Uterus (tissue), 4 donors: ENCODE measurements around the gene KIFC1. TPM values are rescaled to one million over a fixed set of nuclear protein-coding genes. Genes with fewer than 3 reads are reported as not detected.
A peak's percentile ranks its signal among the peaks of the same experiment; 100 is the strongest.

ENCODE experiments used
- DNase-seq, 2 donors: peaks; one replicate each; pipeline ENCODE4 v3.0.0-alpha.2; 2019 to 2020
- H3K27ac ChIP-seq, 2 donors: fragments of 200-600 bp; sonication (generic); 1 replicate in 1 of 2; 2 replicates in 1 of 2; pipeline ENCODE4 v1.5.1; 2016 to 2018
- H3K27me3 ChIP-seq, 2 donors: fragments of 200-600 bp; sonication (generic); one replicate each; pipeline ENCODE4 v1.5.1; 2018 to 2019; ENCODE audit warnings: control low read depth in 1 of 2
- H3K36me3 ChIP-seq, 2 donors: fragments of 200-600 bp; sonication (generic); one replicate each; pipeline ENCODE4 v1.5.1; 2019; ENCODE audit warnings: control low read depth in 1 of 2
- H3K4me1 ChIP-seq, 2 donors: fragments of 200-600 bp; sonication (generic); one replicate each; pipeline ENCODE4 v1.5.1; 2018 to 2019; ENCODE audit warnings: control low read depth in 1 of 2
- H3K4me3 ChIP-seq, 2 donors: fragments of 200-600 bp; sonication (generic); 1 replicate in 1 of 2; 2 replicates in 1 of 2; pipeline ENCODE4 v1.5.1; 2018 to 2019; ENCODE audit warnings: mild to moderate bottlenecking in 1 of 2
- H3K9me3 ChIP-seq, 2 donors: fragments of 200-600 bp; sonication (generic); one replicate each; pipeline ENCODE4 v1.5.1; 2019; ENCODE audit warnings: control low read depth in 1 of 2
- CTCF ChIP-seq, 4 experiments: fragments of 200-600 bp in 2 of 4; fragments of 450-650 bp in 2 of 4; sonication (generic) in 2 of 4; IDR thresholded peaks; one replicate each; pipeline ENCODE4 v1.5.1; 2016 to 2019; ENCODE audit warnings: antibody characterized with exemption in 4 of 4, mild to moderate bottlenecking in 2 of 4, moderate library complexity in 1 of 4
- POLR2A ChIP-seq, 2 donors: fragments of 450-650 bp; IDR thresholded peaks; one replicate each; pipeline ENCODE4 v1.6.1; 2016; ENCODE audit warnings: antibody characterized with exemption in 2 of 2, mild to moderate bottlenecking in 1 of 2, moderate library complexity in 1 of 2
- intact Hi-C: fragments of 100-400 bp; cut with DNase I; formaldehyde crosslinking; loops from one replicate; pipeline ENCODE4 v1.15.1; 2023; ENCODE audit warnings: low total_unique reads
- total RNA-seq, 4 donors: library from RNA; depleted of rRNA in 3 of 4; stranded (reverse); fragments of >200 nt in 3 of 4; gene quantifications; one replicate each; pipeline versions ENCODE4 v1.1.0 to v1.2.4, GENCODE V29; 2014 to 2023
- donor health status: DM: yes; HTN: yes; CAD: no.

KIFC1 gene
- total RNA-seq, 4 donors from 2014 or later: 1.8 to 20.0 TPM; not detected in 2

- no peaks in the 10 kb centered on the region for H3K27me3 ChIP-seq
- H3K27ac ChIP-seq: peak overlapping the region; percentile 99
- no peak for TF ChIP-seq POLR2A (IDR thresholded peaks at IDR 0.05)
- peak in 1 of 4 experiments; percentile 8 for TF ChIP-seq CTCF (IDR thresholded peaks at IDR 0.05)
- H3K36me3 ChIP-seq: no peaks in the 10 kb centered on the region
- intact Hi-C loops: no loop called here
- peaks cover 8 to 14% of the 10 kb centered on the region in 2 donors for H3K4me1 ChIP-seq
- no peaks in the 10 kb centered on the region for H3K9me3 ChIP-seq
- DNase-seq: peak in 1 of 2 donors; percentile 58
- H3K4me3 ChIP-seq: peak overlapping the region; percentile 48 to 63
These were observed 27.2 kb downstream of the KIFC1 start for GRCh38 chr6:33418690-33419291.

GRCh38 chr6:33419580-33420490, 28.2 kb downstream of the KIFC1 start, which contains the start of gene SYNGAP1:
SYNGAP1 (plus strand) TSS chr6:33420065; CDS start chr6:33420265, 200 bp downstream.
- H3K27me3 ChIP-seq: no peaks in the 10 kb centered on the region
- no peaks in the 10 kb centered on the region for H3K36me3 ChIP-seq
- intact Hi-C loops: loop anchor here (10.0 kb wide), 1 partner anchor 125 kb away; the partner anchor contains the start of gene RGL2
- H3K9me3 ChIP-seq: no peaks in the 10 kb centered on the region
- peak; percentile 87 to 90 for DNase-seq
- TF ChIP-seq POLR2A (IDR thresholded peaks at IDR 0.05): peak in 1 of 2 donors; percentile 58
- TF ChIP-seq CTCF (IDR thresholded peaks at IDR 0.05): no peak
- H3K4me3 ChIP-seq: peak within 1 kb of the TSS; percentile 48 to 49
- H3K27ac ChIP-seq: peak within 1 kb of the TSS; percentile 99
- peaks cover 18 to 22% of the 10 kb centered on the region in 2 donors for H3K4me1 ChIP-seq

GRCh38 chr6:33420491-33421343, 29.1 kb downstream of the KIFC1 start:
- intact Hi-C loops: loop anchor here (10.0 kb wide), 1 partner anchor 126 kb away; the partner anchor contains the start of gene RGL2
- no peak for DNase-seq
- Histone ChIP-seq H3K4me1 (peaks cover 19 to 24% of the 10 kb centered on the region in 2 donors), H3K27me3 (no peaks in the 10 kb centered on the region), H3K36me3 (no peaks in the 10 kb centered on the region), H3K4me3 (peak overlapping the region; percentile 43 to 49), H3K9me3 (no peaks in the 10 kb centered on the region), H3K27ac (peak overlapping the region; percentile 99)
- TF ChIP-seq POLR2A (IDR thresholded peaks at IDR 0.05) (no peak), CTCF (IDR thresholded peaks at IDR 0.05) (no peak)

GRCh38 chr6:33421344-33421643, 29.7 kb downstream of the KIFC1 start:
- no peak for DNase-seq
- TF ChIP-seq CTCF (IDR thresholded peaks at IDR 0.05) (no peak), POLR2A (IDR thresholded peaks at IDR 0.05) (no peak)
- H3K27me3 ChIP-seq: no peaks in the 10 kb centered on the region
- no peaks in the 10 kb centered on the region for H3K36me3 ChIP-seq
- no peaks in the 10 kb centered on the region for H3K9me3 ChIP-seq
- H3K27ac ChIP-seq: peak overlapping the region; percentile 99
- H3K4me1 ChIP-seq: peaks cover 19 to 23% of the 10 kb centered on the region in 2 donors
- no peak overlapping the region for H3K4me3 ChIP-seq
- intact Hi-C loops: loop anchor here (10.0 kb wide), 1 partner anchor 126 kb away; the partner anchor contains the start of gene RGL2
